ENCODE results near the gene DNAH6. TPM values are rescaled to one million over a fixed set of nuclear protein-coding genes. Genes with fewer than 3 reads are reported as not detected.

The DNAH6 gene
- total RNA-seq, 1 donor from 2014 or later = 1.1 TPM

GRCh38 chr2:84493514-84493913 lies 22.8 kb upstream of the DNAH6 start:
- no peak for ATAC-seq
- intact Hi-C loops (cut with DNase I) = loop anchor here (10.0 kb wide), 2 partner anchors 371 to 441 kb away; no protein-coding TSS in a partner anchor

DNA sequence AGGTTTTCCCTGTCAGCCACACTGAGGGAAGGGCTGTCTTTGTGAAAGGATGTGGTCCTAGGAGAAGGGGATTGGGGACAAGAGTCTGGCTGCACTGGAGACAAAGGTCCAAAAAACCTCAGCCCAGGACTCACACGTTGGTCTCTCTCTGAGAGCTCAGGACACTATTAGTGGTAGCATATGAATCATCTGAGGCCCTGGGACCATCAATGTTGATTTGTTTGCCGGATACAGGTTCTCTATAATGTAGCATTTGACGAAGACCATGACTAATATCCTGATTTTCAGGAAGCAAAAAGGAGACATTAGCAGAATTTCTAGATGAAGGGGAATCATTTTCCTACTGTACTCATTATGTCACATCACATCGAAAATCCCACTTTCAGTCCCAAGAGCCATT lies 22.2 kb upstream of the DNAH6 start:
- ATAC-seq (no peak), DNase-seq (no peak)
- no peaks in the 10 kb centered on the region for H3K27me3 ChIP-seq
- no peak for TF ChIP-seq CTCF (IDR thresholded peaks at IDR 0.05)
- no peak overlapping the region for H3K27ac ChIP-seq
- no peak overlapping the region for H3K4me3 ChIP-seq
- no peaks in the 10 kb centered on the region for H3K4me1 ChIP-seq
- intact Hi-C loops (cut with DNase I) = loop anchor here (10.0 kb wide), 2 partner anchors 371 to 441 kb away; no protein-coding TSS in a partner anchor
- no peaks in the 10 kb centered on the region for H3K9me3 ChIP-seq
- no peaks in the 10 kb centered on the region for H3K36me3 ChIP-seq

More at GRCh38 chr2:84493514-84493913, 22.8 kb upstream of the DNAH6 start:
- H3K27me3 ChIP-seq = no peaks in the 10 kb centered on the region
- TF ChIP-seq CTCF (IDR thresholded peaks at IDR 0.05) = no peak
- no peak overlapping the region for H3K27ac ChIP-seq
- no peaks in the 10 kb centered on the region for H3K36me3 ChIP-seq
- DNase-seq = no peak
- no peak overlapping the region for H3K4me3 ChIP-seq
- H3K4me1 ChIP-seq = no peaks in the 10 kb centered on the region
- H3K9me3 ChIP-seq = no peaks in the 10 kb centered on the region

GRCh38 chr2:84495539-84496146 lies 20.7 kb upstream of the DNAH6 start:
- H3K4me3 ChIP-seq = no peak overlapping the region
- no peak overlapping the region for H3K27ac ChIP-seq
- ATAC-seq = peak; percentile 93
- DNase-seq = no peak
- intact Hi-C loops (cut with DNase I) = loop anchor here (10.0 kb wide), 2 partner anchors 369 to 439 kb away; no protein-coding TSS in a partner anchor
- H3K4me1 ChIP-seq = no peaks in the 10 kb centered on the region
- TF ChIP-seq CTCF (IDR thresholded peaks at IDR 0.05) = peak; percentile 78
- H3K9me3 ChIP-seq = no peaks in the 10 kb centered on the region
- H3K27me3 ChIP-seq = no peaks in the 10 kb centered on the region
- H3K36me3 ChIP-seq = no peaks in the 10 kb centered on the region

- TF ChIP-seq CTCF (IDR thresholded peaks at IDR 0.05) = no peak
Observed at GRCh38 chr2:84496386-84496785, 19.9 kb upstream of the DNAH6 start.

GRCh38 chr2:84497285-84497684 lies 19.0 kb upstream of the DNAH6 start:
- no peak for TF ChIP-seq CTCF (IDR thresholded peaks at IDR 0.05)
- no peak overlapping the region for H3K27ac ChIP-seq
- no peaks in the 10 kb centered on the region for H3K4me1 ChIP-seq
- H3K9me3 ChIP-seq = no peaks in the 10 kb centered on the region
- no peaks in the 10 kb centered on the region for H3K27me3 ChIP-seq
- H3K36me3 ChIP-seq = no peaks in the 10 kb centered on the region
- DNase-seq = no peak
- H3K4me3 ChIP-seq = no peak overlapping the region
- intact Hi-C loops (cut with DNase I) = loop anchor here (10.0 kb wide), 2 partner anchors 368 to 438 kb away; no protein-coding TSS in a partner anchor
- ATAC-seq = no peak

More at GRCh38 chr2:84496386-84496785, 19.9 kb upstream of the DNAH6 start:
- H3K36me3 ChIP-seq = no peaks in the 10 kb centered on the region
- DNase-seq (no peak), ATAC-seq (no peak)
- no peaks in the 10 kb centered on the region for H3K9me3 ChIP-seq
- no peaks in the 10 kb centered on the region for H3K27me3 ChIP-seq
- intact Hi-C loops (cut with DNase I) = loop anchor here (10.0 kb wide), 2 partner anchors 368 to 438 kb away; no protein-coding TSS in a partner anchor
- no peaks in the 10 kb centered on the region for H3K4me1 ChIP-seq
- no peak overlapping the region for H3K27ac ChIP-seq
- H3K4me3 ChIP-seq = no peak overlapping the region
